HG03521 (cell line): ENCODE measurements around the gene C11orf97.
A peak's percentile ranks its signal among the peaks of the same experiment; 100 is the strongest.
"Not testable (repeated sequence)": the region's sequence is repeated elsewhere in the genome, so short reads cannot be mapped to it uniquely, and the experiment has no call there.

Experiments used
- ATAC-seq: cut with Tn5 transposase; IDR thresholded peaks from one replicate; pipeline ENCODE4 v1.9.1; 2021; ENCODE audit warnings: mild to moderate bottlenecking, moderate library complexity; ENCODE audit not compliant: unreplicated experiment

The C11orf97 gene, protein sequence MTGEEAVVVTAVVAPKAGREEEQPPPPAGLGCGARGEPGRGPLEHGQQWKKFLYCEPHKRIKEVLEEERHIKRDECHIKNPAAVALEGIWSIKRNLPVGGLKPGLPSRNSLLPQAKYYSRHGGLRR

DNA sequence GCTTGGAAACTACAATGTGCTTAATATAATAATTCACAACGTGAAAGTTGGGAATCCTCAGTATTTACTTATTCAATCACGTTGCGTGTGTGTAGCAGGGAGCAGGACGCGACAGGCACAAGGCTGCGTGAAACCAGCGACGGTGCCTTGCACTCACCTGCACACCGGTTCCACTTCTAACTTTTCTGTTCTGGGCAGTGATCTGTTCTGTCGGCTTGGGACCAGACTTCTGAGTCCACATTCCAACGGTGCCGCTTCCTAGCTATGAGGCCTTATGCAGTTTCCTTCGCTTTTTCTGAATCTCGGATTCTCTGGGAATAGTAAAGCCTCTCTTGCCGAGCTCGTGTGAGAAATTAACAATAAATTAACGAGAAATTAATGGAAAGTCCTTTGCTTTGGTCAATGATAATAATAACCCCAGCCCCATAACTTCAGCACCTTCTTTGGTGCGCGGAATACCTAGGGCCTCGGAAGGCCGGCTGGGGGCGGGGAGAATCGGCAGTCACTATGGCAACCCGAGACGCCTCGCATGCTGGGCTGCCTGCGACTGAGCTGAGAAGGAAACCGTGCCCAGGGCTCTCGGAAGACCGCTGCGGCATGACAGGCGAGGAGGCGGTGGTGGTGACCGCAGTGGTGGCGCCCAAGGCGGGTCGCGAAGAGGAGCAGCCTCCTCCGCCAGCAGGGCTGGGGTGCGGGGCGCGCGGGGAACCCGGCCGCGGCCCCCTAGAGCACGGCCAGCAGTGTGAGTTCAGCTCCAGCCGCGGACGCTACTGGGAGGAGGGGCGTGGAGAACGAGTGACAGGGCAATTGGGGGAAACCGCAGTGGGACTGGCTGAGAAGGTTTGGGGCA lies at the start of gene C11orf97:
C11orf97 (plus strand) TSS at position 530 of the 850 bp plus-strand sequence; CDS start at position 598, 68 bp downstream.
- peak; percentile 74 for ATAC-seq

- peak; percentile 87 for ATAC-seq
Measured at GRCh38 chr11:94469416-94469815, 42.8 kb upstream of the C11orf97 start.

DNA sequence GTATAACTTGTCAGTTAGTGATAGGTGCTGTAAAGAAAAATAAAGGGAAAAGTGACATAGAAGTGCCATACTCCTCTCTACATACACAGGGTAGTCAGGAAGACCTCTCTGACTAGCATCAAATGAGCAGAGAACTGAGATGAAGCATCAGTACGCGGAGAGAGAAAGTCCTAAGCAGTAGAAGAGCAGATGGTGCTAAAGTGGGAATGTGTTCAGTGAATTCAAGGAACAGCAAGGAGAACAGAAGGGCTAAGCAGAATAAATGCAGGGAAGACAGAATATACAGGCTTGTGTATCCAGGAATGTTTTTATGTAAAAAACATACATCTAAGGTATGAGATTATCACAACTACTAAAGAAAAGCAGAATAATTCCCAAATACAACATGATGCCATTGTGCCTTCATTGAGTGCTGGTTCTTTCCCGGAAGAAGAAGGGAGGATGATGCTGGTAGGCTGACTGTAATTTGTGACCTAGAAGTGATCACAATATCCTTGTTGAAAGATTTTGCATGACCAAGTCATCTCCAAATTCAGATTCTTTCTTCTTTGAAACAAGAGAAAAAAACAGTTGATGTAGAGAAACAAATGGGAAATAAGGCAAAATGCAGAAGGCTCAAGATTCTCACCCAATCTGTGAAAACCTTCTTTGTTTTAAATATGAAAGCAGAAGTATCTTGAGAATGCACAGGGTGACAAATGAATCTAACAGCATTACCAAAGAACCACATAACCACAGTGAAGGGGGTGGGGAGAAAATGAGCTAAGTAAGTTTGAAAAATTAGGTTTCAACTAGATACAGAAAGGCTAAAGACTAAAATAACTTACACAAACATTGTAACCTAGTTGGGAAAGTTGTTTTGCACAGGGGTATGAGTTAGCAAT lies 39.1 kb upstream of the C11orf97 start:
- peak; percentile 76 for ATAC-seq

DNA sequence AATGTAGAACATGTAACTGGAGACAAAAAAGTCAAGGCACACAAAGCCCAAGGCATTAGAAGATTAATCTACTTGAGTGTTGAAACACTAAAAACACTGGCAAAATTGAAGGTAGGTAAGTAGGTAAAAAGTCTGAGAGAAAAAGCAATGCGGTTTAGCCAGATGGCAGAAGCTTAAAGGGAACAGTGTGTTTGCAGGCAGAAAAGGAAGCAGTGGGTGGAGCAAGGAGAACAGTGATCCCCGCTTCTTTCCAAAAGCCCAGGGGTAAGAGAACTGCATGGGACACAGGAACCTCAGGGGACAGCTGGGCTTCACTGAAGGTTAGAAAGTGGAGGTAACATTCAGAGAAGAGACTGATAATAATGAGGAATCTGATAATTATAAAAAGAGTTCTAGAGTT lies 34.6 kb upstream of the C11orf97 start:
- ATAC-seq: no peak

DNA sequence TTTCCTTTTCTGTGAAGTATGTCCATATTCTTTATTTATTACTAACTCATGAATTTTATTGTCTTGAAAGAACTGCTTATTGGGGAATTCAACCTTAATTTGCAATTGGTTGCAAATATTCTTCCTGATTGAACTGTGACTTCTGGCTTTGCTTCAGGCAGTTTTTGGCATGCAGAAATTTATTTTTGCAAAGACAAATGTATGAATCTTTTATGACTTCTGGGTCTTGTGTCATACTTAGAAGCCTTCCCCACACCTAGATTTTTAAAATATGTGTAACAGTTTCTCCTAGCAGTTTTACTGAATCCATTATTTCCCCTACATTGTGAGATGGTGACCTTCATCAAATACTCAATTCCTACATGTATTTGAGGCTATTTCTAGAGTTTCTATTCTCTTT lies 30.9 kb upstream of the C11orf97 start:
- ATAC-seq: no peak

GRCh38 chr11:94486068-94486467 lies 26.2 kb upstream of the C11orf97 start:
- ATAC-seq: no peak

DNA sequence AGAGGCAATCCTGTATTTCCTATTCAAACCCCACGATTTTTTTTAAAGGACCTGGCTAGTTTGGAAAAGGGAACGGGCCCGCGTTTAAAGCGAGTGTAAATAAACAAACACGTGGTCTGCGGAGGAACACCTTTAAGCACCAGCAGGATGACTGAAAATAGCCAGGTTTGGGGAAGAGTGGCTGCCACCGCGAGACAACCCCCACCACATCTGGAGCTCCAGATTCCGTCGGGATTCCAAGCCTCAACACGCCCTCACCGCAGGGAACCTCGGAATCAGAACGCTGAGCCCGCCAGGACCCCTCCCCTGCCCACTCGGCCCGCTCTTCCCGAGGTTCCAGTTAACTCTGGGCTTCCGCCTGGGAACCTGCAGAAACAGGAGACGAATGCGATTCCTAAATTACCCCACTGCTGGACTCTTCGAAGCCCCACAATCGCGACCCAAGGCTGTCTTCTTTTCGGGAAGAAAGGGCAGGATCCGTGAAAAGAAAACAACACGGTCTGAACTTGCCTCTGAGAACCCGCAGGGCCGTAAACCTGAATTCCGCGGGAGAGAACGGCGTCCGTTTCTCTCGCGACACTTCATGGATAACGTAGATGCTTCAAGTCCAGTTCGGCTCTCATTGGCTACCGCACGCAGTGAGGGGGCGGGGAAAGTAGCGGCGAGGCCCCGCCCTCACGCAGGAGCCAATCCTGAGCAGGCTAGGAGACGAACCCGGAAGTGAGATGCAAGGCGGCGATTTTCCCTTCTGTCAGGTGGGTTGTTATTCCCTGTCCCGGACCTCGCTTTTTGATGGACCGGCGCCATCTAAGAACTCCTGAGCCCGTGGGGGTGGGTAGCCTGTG lies 18.8 kb upstream of the C11orf97 start, which contains the start of the genes ANKRD49 and MRE11:
ANKRD49 (plus strand) TSS at position 704 of the 845 bp plus-strand sequence. CDS start 2,710 bp downstream, outside the sequence.
MRE11 (minus strand) TSS at position 564 of the 845 bp plus-strand sequence. CDS start 1,043 bp downstream, outside the sequence.
- ATAC-seq: peak; percentile 99

- peak; percentile 60 for ATAC-seq
Measured at GRCh38 chr11:94494126-94494680, 18.1 kb upstream of the C11orf97 start.

DNA sequence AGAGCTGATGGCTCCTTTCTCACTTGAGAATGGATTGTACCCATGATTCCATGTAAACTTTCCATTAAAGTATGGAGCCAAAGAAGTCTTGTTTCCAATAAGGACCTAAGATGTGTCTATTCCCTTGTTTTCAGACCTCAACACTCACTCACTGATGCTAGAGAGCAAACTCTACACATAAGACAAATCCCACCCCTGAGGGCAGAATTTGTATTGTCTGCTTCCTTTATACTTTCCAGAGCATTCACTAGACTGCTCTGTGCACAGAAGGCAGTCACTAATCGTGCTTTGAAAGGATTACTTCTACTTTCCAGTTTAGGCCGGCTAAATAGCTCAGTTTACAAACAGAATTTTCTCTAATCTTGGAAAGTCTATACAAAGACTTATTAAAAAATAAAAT lies 12.1 kb upstream of the C11orf97 start:
- ATAC-seq: no peak

GRCh38 chr11:94501522-94501921 lies 10.7 kb upstream of the C11orf97 start:
- ATAC-seq: no peak

GRCh38 chr11:94504689-94505293 lies 7.5 kb upstream of the C11orf97 start:
- ATAC-seq: peak; percentile 52

GRCh38 chr11:94506513-94506912 lies 5.7 kb upstream of the C11orf97 start:
- ATAC-seq: not testable (repeated sequence)

DNA sequence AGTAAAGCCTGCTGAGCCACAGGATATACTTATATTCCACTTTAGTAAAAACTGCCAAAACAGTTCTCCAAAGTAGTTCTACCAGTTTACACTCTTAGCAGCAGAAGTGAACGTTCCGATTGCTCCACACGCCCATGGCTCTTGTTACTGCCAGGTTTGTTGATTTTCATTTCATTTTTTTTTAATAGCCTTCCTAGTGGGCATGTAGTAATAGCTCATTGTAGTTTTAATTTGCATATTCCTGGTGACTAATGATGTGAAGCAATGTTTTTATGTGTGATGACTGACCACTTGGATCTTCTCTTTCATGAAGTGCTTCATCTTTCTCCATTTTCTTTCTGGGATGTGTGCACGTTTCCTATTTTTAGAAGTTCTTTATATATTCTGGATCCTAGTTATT lies 4.8 kb upstream of the C11orf97 start:
- no peak for ATAC-seq

GRCh38 chr11:94513091-94513490 lies 830 bp downstream of the C11orf97 start:
- peak; percentile 50 for ATAC-seq

GRCh38 chr11:94515398-94515797 lies 3.1 kb downstream of the C11orf97 start:
- no peak for ATAC-seq

- no peak for ATAC-seq
Measured at GRCh38 chr11:94516725-94517124, 4.5 kb downstream of the C11orf97 start.

DNA sequence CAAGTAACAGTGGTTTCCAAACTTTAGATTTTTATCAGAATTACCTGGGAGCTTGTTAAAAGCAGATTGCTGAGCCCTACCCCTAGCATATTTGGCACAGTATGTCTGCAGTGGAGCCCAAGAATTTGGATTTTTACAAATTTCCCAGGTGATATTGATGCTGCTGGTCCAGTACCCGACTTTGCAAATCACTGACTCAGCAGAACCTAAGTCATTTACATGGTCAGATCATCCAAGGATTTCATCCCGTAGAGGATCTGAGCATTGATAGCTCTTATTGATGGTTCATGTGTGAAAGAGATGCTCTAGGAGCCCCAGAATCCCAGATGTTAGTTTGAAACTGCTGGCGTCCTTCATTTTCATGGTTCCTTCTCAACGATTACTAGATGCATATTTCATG lies 6.0 kb downstream of the C11orf97 start:
- no peak for ATAC-seq

GRCh38 chr11:94519478-94520084 lies 7.3 kb downstream of the C11orf97 start:
- ATAC-seq: no peak

GRCh38 chr11:94521684-94522083 lies 9.4 kb downstream of the C11orf97 start:
- peak; percentile 64 for ATAC-seq
